ENCODE results near the gene THEMIS. TPM values are rescaled to one million over a fixed set of nuclear protein-coding genes. Genes with fewer than 3 reads are reported as not detected.

THEMIS gene
- total and polyA plus RNA-seq, 2 of the 4 experiments (the other 2 are of a cell fraction) = not detected

DNA sequence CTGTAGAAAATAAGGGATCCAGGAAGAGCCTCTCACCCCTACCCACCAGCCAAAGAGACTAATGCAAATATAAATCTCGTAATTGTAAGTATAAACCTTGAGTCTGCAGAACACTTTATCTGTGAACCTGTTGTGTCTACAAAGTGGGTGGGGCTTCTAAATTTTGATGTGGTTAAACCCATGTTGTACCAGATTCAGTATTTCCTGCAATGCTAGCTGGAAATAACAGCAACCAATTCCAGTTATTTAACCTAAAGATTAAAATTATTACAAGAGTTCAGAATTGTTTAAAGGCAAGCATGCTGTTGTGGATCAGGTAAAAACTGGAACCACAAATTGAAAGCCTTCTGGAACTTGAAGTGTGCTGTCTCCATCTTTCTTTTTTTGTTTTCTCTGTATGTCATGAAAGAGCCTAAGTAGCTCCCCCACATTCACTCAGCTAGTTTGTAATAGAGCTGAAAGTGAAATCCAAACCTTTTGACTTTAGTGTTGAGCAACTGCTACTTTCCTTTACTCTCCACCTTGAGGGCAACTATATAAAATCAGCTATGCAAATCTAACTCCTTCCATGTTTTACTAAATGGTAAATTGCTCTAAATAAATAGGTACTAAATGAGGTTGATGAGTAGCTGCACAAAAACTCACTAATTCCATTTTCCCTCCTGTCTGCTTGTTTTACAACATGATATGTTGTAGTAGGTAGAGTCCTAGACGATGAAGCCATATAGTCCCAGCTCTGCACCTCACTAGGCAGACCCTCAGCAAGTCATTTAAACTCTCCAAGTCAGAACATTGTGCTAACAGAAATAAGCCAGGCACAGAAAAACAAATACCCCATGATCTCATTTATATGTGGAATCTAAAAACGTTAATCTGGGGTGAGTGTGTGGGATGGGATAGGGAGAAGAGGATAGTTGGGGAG lies 17.9 kb upstream of the THEMIS start:
- 100% methylated on average over 1 of the region's 3 CpGs; no CpG with 5 or more reads in 1 of the 2 experiments for WGBS, 2 experiments (ENCODE audit: extremely low coverage in 2 of 2, insufficient read length in 1 of 2)
- H2AK9ac ChIP-seq (replicated peaks; ENCODE audit: low read depth, low read length, poor library complexity) = no peak overlapping the region
- peaks cover 3% of the 10 kb centered on the region; the same call in 1 of the 2 replicates for H3K27me3 ChIP-seq (ENCODE audit: control insufficient read depth, insufficient read depth, low read length)
- TF ChIP-seq RAD21 (IDR thresholded peaks at IDR 0.05; ENCODE audit: low read length) (no peak), RCOR1 (IDR thresholded peaks at IDR 0.05; ENCODE audit: insufficient replicate concordance, low read length) (no peak), MAFK (IDR thresholded peaks at IDR 0.05; ENCODE audit: low read depth, low read length) (no peak), MXI1 (IDR thresholded peaks at IDR 0.05; ENCODE audit: borderline replicate concordance, low read depth, low read length) (no peak), RFX5 (IDR thresholded peaks at IDR 0.05; ENCODE audit: low read depth, low read length) (no peak), CHD1 (IDR thresholded peaks at IDR 0.05; ENCODE audit: low read depth, low read length) (no peak), POLR2A (IDR thresholded peaks at IDR 0.05; ENCODE audit: low read depth, low read length) (no peak), FOS (IDR thresholded peaks at IDR 0.05; ENCODE audit: low read depth, low read length) (no peak), NFE2L2 (IDR thresholded peaks at IDR 0.05; ENCODE audit: low read depth, low read length) (no peak)
- TF ChIP-seq, protein P1, sequence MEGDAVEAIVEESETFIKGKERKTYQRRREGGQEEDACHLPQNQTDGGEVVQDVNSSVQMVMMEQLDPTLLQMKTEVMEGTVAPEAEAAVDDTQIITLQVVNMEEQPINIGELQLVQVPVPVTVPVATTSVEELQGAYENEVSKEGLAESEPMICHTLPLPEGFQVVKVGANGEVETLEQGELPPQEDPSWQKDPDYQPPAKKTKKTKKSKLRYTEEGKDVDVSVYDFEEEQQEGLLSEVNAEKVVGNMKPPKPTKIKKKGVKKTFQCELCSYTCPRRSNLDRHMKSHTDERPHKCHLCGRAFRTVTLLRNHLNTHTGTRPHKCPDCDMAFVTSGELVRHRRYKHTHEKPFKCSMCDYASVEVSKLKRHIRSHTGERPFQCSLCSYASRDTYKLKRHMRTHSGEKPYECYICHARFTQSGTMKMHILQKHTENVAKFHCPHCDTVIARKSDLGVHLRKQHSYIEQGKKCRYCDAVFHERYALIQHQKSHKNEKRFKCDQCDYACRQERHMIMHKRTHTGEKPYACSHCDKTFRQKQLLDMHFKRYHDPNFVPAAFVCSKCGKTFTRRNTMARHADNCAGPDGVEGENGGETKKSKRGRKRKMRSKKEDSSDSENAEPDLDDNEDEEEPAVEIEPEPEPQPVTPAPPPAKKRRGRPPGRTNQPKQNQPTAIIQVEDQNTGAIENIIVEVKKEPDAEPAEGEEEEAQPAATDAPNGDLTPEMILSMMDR (conservative IDR thresholded peaks at IDR 0.05; ENCODE audit: low read depth, low read length) = no peak
- TF ChIP-seq, protein P2, sequence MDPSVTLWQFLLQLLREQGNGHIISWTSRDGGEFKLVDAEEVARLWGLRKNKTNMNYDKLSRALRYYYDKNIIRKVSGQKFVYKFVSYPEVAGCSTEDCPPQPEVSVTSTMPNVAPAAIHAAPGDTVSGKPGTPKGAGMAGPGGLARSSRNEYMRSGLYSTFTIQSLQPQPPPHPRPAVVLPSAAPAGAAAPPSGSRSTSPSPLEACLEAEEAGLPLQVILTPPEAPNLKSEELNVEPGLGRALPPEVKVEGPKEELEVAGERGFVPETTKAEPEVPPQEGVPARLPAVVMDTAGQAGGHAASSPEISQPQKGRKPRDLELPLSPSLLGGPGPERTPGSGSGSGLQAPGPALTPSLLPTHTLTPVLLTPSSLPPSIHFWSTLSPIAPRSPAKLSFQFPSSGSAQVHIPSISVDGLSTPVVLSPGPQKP (IDR thresholded peaks at IDR 0.05; ENCODE audit: borderline replicate concordance, low read depth, low read length) = no peak
- TF ChIP-seq, protein P3, sequence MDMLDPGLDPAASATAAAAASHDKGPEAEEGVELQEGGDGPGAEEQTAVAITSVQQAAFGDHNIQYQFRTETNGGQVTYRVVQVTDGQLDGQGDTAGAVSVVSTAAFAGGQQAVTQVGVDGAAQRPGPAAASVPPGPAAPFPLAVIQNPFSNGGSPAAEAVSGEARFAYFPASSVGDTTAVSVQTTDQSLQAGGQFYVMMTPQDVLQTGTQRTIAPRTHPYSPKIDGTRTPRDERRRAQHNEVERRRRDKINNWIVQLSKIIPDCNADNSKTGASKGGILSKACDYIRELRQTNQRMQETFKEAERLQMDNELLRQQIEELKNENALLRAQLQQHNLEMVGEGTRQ (IDR thresholded peaks at IDR 0.05; ENCODE audit: low read depth, low read length) = no peak
- H3K4ac ChIP-seq (ENCODE audit: low read depth, low read length) = no peak overlapping the region
- ATAC-seq (ENCODE audit: low read depth) = no peak
- H2AK5ac ChIP-seq (ENCODE audit: low read depth, low read length) = no peak overlapping the region
- no peaks in the 10 kb centered on the region for H3K36me3 ChIP-seq (ENCODE audit: control insufficient read depth, insufficient read depth, low read length)
- no peak overlapping the region for H2BK20ac ChIP-seq (ENCODE audit: low read depth, low read length)
- no peaks in the 10 kb centered on the region for H3K9me1 ChIP-seq (ENCODE audit: insufficient read depth, low read length)
- no peaks in the 10 kb centered on the region; the same call in 1 of the 2 replicates for H3K9me3 ChIP-seq (ENCODE audit: control insufficient read depth, insufficient read depth, low read length)
- CTCF ChIA-PET = no interaction called here
- no peak overlapping the region for H4K91ac ChIP-seq (ENCODE audit: insufficient read depth, low read depth, low read length)
- in situ Hi-C loops (cut with MboI; ENCODE audit: low sequenced_read_pairs) = no loop called here
- H3K27ac ChIP-seq (ENCODE audit: insufficient read depth, low read length) = no peak overlapping the region
- no peak overlapping the region for H3K56ac ChIP-seq (ENCODE audit: extremely low read depth, insufficient read depth, low read length)
- intact Hi-C loops (cut with micrococcal nuclease) = no loop called here
- H3K14ac ChIP-seq (replicated peaks; ENCODE audit: low read depth, low read length) = no peak overlapping the region
- no peak overlapping the region for H3K4me2 ChIP-seq (ENCODE audit: low read depth, low read length)
- no peak overlapping the region for H2AFZ ChIP-seq (replicated peaks; ENCODE audit: low read length, poor library complexity)
- no peaks in the 10 kb centered on the region for H3K79me1 ChIP-seq (ENCODE audit: low read depth in 1 of 2, low read length in 2 of 2)
- no TSS peak for BruUV-seq (replicated peaks)
- no peak overlapping the region for H3K23ac ChIP-seq (ENCODE audit: low read depth, low read length)
- no peak overlapping the region for H3K18ac ChIP-seq (ENCODE audit: low read depth, low read length)
- H3K9ac ChIP-seq (ENCODE audit: low read depth, low read length) = no peak overlapping the region
- no peak overlapping the region for H4K5ac ChIP-seq (ENCODE audit: low read depth, low read length)
- dilution Hi-C loops (cut with HindIII; ENCODE audit: low sequenced_read_pairs, unreplicated experiment) = no loop called here
- no peak overlapping the region for H3K4me3 ChIP-seq (ENCODE audit: insufficient read depth, low read depth, low read length)
- no peaks in the 10 kb centered on the region for H4K20me1 ChIP-seq (ENCODE audit: insufficient read depth, low read length)
- no peak for DNase-seq
- POLR2A ChIA-PET (ENCODE audit: unreplicated experiment) = no interaction called here
- no peak overlapping the region for H2BK5ac ChIP-seq (ENCODE audit: low read depth, low read length, poor library complexity, severe bottlenecking)
- H3K4me1 ChIP-seq (ENCODE audit: control insufficient read depth, insufficient read depth, low read length) = no peaks in the 10 kb centered on the region
- H2BK15ac ChIP-seq (ENCODE audit: low read depth, low read length) = no peak overlapping the region
- H2BK120ac ChIP-seq (ENCODE audit: low read depth, low read length) = no peak overlapping the region
- no peak overlapping the region for H4K8ac ChIP-seq (ENCODE audit: low read depth in 2 of 2, low read length in 2 of 2)

Measured in IMR-90 (cell line).